H7 (cell line): ENCODE data around the gene CCDC9B. TPM values are rescaled to one million over a fixed set of nuclear protein-coding genes. Genes with fewer than 3 reads are reported as not detected.

Experiments
- DNase-seq: peaks from one replicate; pipeline ENCODE4 v3.0.0; 2012
- H3K27me3 ChIP-seq: 2 replicates; pipeline ENCODE4 v1.6.0; 2011; ENCODE audit warnings: mild to moderate bottlenecking, low read length; ENCODE audit not compliant: control insufficient read depth, insufficient read depth
- H3K36me3 ChIP-seq: replicated peaks from 2 replicates; pipeline ENCODE4 v1.5.1; 2011; ENCODE audit warnings: low read length; ENCODE audit not compliant: control insufficient read depth, insufficient read depth
- H3K4me3 ChIP-seq: 2 replicates; pipeline ENCODE4 v1.5.1; 2011; ENCODE audit warnings: low read depth, mild to moderate bottlenecking, control low read depth, low read length, moderate library complexity; ENCODE audit not compliant: insufficient read depth
- total RNA-seq: library from RNA; depleted of rRNA; stranded (reverse); fragments of >200 nt; shearing (Covaris generic); gene quantifications from 2 replicates; pipeline ENCODE4 v1.2.3, GENCODE V29; 2014; rRNA removed

The CCDC9B gene
- total RNA-seq, result 0.03 and 0.18 TPM in 2 replicates

DNA sequence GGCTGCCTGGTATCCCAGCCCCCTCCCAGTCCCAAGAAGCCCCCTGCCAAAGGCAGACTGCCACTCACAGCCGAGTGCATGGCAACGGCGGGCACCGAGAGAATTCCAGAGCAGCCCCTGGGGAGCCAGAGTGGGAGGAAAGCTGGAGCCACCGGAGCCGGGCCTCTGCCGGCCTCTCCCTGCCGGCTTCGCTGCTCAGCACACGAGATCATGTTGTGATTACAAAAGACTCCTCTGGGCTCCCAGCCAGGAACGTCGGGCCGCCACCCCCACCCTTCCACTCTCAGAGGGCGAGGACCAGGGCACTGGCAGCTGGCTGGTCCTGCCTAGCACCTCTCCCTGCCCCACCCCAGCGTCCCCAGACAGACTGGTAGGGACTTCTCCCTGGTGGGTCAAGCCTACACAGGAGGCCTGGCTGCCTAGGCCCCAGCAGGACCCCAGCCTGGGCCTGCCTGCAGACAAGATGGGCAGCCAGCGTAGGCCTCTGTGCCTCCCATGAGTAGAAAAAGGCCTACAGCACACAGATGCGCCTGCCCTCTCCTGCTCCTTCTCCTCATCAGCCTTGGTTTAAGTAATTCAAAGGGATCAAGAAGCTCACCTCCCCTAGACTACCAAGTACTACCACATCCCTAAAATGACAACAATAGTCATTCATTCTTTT lies at the start of gene CCDC9B:
Gene CCDC9B, minus strand, starts transcription at position 200 of the 661 bp plus-strand sequence. Its CDS starts 120 bp downstream, at position 80.
- no peaks in the 10 kb centered on the region for H3K36me3 ChIP-seq
- H3K4me3 ChIP-seq, result no peak within 1 kb of the TSS
- peak; percentile 83 for DNase-seq
- no peaks in the 10 kb centered on the region for H3K27me3 ChIP-seq

DNA sequence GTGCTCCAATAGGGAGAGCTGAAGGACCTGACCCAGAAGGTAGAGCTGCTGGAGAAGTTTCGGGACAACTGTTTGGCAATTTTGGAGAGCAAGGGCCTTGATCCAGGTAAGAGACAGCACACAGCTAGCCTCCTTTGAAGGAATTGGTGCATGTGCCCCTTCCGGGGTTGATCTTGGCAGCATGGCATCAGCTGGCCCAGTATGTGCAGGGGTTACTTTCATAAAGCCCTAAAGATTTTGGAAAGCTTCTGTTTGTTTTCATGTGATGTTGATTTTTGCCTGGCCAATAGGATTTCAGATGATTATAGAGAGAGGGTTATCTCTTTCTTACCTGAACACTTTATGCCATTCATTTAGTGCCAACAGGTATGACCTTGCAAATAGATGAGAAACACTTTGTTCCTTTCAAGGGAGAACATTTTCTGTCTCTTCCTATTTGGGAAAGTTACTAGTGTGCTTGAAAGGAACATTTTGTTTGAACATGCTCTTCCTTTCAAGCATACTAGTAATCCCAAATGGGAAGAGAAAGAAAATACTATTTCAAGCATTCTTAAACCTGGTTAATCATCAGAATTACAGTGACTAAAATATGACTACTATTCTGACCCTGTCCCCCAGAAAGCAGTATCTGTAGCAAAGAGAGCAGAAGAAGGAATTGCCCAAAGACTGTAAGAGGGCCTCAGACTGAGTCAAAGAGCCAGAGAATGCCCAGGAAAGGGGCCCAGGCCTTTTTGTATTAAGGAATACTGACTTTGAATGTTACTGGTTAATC lies 49.3 kb upstream of the CCDC9B start:
- no peak for DNase-seq
- H3K27me3 ChIP-seq, result no peaks in the 10 kb centered on the region
- H3K36me3 ChIP-seq, result peaks cover 54% of the 10 kb centered on the region
- no peak overlapping the region for H3K4me3 ChIP-seq

DNA sequence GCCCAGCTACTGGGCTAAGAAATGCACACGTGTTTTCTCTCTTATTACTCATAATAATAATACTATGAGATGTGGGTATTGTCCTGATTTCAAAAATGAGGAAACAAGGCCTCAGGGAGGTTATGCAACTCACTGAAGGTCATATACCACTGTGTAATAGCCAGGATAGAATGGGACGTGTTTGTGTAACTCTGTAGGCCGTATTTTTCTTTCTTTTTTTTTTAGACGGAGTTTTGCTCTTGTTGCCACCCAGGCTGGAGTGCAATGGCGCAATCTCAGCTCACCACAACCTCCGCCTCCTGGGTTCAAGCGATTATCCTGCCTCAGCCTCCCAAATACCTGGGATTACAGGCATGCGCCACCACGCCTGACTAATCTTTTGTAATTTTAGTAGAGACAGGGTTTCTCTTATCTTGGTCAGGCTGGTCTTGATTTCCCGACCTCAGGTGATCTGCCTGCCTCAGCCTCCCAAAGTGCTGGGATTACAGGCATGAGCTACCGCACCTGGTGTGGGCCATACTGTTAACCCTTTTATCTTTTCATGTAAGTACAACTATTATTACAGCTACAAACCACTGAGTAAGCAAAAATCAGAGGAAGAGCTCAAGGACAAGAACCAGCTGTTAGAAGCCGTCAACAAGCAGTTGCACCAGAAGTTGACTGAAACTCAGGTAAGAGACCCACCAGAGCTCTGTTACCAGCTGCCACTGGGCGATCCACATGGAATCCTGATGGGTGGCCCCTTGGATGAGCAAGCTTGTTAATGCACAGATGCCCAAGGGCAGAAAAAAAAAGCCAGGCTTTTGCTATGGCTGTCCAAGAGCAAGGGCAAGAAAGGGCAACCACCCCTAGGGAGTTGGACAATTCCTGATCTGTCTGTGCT lies 48.4 kb upstream of the CCDC9B start:
- H3K36me3 ChIP-seq, result peaks cover 57% of the 10 kb centered on the region
- H3K4me3 ChIP-seq, result no peak overlapping the region
- DNase-seq, result no peak
- H3K27me3 ChIP-seq, result no peaks in the 10 kb centered on the region

DNA sequence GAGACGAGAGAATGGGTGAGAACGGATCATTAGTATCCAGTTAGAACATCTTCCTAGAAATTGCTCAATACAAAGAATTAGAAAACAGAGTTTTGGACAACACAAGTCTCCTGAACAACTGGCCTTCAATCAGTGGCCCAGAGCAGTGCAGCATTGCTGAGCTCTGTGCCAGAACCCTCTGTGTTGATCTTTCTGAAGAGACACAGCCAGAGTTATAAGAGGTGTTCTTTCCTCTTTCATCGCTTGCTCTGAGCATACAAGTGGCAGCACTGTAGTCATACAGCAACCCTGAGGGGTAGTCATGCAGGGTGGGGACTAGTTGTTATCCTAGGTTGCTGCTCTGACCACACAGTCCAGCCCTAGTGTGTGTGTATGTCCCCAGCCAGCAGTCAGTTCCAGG lies 45.7 kb upstream of the CCDC9B start:
- Histone ChIP-seq H3K36me3 (peaks cover 40% of the 10 kb centered on the region), H3K27me3 (no peaks in the 10 kb centered on the region), H3K4me3 (no peak overlapping the region)
- DNase-seq, result no peak

DNA sequence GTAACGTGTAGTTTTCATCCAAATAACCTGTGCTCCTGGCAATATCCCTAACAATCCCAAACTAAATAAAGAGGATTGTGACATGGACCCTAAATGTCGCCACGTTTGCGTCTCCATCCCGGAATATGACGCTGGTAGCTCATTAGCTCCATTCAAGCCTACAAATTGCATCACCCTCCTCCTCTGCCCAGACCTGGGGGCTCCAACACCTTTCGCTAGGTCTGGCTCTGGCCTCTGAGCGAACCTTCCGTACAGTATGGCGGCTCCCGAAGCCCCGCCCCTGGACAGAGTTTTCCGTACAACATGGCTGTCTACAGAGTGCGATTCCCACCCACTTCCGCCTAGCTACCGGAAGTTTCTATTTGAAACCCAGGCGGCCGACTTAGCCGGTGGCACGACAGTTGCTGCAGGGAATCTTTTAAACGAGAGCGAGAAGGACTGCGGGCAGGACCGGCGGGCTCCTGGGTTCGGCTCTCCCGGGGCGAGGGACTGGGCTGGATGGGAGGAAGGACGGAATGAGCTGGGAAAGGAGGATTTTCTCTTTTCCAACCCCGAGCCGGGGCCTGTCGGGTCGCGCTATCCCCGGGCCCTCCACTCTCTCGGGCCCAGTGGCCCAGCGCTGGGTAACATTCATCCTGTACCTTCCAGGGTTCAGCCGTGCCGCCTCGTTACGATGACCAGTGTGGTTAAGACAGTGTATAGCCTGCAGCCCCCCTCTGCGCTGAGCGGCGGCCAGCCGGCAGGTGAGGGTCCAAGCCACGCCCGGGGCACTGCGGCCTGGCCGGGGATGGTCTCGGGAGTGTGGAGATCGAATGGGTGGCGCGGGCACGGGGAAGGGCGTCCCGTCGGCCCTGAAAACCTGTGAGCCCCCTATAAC lies 42.1 kb upstream of the CCDC9B start, which contains the start of gene KNSTRN:
Gene KNSTRN, plus strand, starts transcription at position 142 of the 877 bp plus-strand sequence. Its CDS starts 115 bp downstream, at position 257.
- H3K4me3 ChIP-seq, result peak within 1 kb of the TSS; percentile 98
- peaks cover 23% of the 10 kb centered on the region for H3K36me3 ChIP-seq
- peak; percentile 96 for DNase-seq
- H3K27me3 ChIP-seq, result no peaks in the 10 kb centered on the region

DNA sequence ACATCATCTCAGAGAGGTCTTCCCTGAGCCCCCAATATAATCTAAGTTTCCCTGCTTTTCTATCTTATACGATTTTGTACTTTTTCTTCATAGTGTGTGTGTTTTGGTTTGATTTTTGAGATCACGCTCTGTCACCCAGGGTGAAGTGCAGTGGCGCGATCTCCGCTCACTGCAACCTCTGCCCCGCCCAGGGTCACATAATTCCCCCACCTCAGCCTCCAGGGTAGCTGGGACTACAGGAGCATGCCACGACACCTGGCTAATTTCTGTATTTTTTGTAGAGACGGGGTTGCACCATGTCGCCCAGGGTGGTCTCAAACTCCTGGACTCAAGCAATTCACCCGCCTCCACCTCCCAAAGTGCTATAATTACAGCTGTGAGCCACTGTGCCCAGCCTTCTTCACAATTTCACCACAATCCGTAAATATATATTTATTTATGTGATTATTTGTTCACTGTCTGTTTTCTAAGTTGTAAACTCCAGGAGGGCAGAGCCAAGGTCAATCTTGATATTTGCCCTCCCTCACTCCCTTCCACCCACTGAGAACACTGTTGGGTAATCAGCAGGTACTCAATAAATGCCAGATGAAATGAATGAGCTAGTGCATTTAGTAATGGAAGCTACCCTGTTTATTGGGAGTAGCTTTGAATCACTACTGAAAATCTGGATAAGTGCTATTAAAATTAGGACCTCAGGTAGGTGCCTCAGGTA lies 41.2 kb upstream of the CCDC9B start:
- H3K4me3 ChIP-seq, result no peak overlapping the region
- DNase-seq, result no peak

DNA sequence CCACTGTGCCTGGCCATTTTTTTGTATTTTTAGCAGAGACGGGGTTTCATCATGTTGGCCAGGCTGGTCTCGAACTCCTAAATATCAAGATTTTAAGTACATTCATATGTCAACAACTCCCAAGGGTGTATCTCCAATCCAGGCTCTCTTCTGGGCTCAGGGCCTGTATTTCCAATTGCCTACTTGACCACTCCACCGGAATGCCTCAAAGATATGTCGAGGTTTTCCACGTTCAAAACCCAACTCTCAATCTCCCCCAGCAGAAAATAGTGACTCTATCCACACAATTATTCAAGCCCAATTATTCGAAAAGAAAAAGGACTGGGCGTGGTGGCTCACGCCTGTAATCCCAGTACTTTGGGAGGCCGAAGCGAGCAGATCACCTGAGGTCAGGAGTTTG lies 39.9 kb upstream of the CCDC9B start:
- DNase-seq, result no peak
- H3K4me3 ChIP-seq, result no peak overlapping the region
- peaks cover 6% of the 10 kb centered on the region for H3K36me3 ChIP-seq
- H3K27me3 ChIP-seq, result no peaks in the 10 kb centered on the region

More for the DNA sequence above, 41.2 kb upstream of the CCDC9B start:
- Histone ChIP-seq H3K27me3 (no peaks in the 10 kb centered on the region), H3K36me3 (peaks cover 15% of the 10 kb centered on the region)

DNA sequence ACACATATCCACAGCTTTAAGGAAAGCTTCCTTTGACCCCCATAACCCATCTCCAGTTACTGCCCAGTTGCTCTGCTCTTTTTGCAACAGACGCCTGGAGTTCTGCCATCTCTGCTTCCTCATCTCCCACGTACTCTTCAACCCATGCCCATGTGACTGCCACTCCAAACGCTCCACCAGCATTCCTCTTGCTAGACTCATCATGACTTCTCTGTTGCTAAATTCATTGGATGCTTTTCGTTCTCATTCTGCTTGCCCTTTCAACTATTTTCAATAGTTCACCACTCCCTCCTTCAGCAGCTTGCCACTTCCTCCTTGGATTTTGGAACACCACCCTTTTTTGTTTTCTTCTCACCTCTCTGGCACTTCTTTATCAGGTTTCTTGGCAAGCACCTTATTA lies 39.1 kb upstream of the CCDC9B start:
- DNase-seq, result no peak
- Histone ChIP-seq H3K27me3 (no peaks in the 10 kb centered on the region), H3K4me3 (no peak overlapping the region), H3K36me3 (peaks cover 2% of the 10 kb centered on the region)

DNA sequence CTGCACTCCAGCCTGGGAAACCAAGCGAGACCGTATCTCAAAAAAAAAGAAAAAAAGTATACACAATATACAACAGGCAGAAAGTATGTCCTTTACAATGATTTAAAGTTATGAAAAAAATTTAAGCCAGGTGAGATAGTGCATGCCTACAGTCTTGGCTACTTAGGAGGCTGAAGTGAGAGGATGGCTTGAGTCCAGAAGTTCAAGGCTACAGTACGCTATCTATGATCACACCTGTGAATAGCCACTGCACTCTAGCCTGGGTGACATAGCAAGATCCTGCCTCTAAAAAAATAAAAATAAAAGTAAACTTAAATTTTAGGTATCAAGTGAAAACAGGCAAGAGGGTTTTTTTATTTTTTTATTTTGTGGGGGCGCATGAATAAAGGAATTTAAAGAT lies 38.6 kb upstream of the CCDC9B start:
- Histone ChIP-seq H3K27me3 (no peaks in the 10 kb centered on the region), H3K36me3 (peaks cover 2% of the 10 kb centered on the region; the same call in 1 of the 2 replicates), H3K4me3 (no peak overlapping the region)
- no peak for DNase-seq

DNA sequence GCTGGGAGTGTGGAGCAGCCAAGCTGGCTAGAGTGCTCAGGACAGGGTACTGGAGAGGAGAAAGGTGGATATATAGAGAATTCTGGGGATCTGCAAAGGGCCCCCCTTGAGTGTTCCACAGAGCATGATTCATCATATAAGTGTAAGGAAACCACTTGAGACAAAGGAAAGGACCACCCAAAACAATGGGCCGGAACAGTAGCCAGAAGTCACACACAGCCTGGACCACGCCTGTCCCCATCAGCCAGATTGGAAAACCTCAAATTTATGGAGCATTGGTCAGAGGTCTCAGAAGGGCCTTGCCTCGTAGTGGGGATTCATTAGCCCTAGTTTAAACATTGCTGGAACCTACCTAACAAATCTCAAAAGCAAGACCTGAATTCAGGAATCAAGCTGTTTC lies 36.9 kb upstream of the CCDC9B start:
- no peaks in the 10 kb centered on the region for H3K27me3 ChIP-seq
- no peak for DNase-seq
- no peaks in the 10 kb centered on the region for H3K36me3 ChIP-seq
- H3K4me3 ChIP-seq, result no peak overlapping the region

DNA sequence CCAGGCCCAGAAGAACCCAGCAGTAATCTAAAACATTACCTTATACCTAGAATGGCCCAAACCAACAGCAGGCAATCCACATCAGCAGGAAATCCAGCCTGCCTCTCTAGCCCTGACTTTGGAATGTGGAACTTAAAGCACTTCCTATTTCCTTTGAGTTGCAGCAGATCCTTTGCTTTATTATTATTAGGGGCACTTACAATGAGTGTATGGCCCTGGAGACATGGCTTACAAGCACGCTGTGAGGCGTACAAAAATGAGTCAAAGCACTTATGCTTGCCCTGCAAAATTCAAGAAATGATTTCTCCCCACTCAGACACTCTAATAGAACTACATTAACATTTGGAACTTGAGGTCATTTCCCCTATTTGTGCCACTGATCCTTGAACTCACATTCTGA lies 32.2 kb upstream of the CCDC9B start:
- Histone ChIP-seq H3K27me3 (peaks cover 8% of the 10 kb centered on the region), H3K36me3 (no peaks in the 10 kb centered on the region), H3K4me3 (no peak overlapping the region)
- DNase-seq, result no peak

DNA sequence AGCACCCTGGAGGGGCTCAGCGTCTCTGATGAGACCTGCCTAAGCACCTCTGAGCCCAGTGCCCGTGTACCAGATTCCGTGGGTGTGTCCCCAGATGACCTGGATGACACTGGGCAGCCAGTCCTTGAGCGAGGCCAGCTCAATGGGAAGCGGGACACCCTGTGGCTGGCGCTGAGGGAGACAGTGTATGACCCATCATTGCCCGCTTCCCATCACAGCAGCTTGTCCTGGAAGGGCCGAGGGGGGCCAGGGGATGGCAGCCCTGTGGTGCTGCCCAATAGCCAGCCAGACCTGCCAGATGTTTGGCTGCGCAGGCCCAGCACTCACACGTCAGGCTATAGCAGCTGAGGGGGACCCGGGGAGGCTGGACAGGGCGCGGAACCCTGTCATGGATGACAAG lies 29.2 kb upstream of the CCDC9B start:
- Histone ChIP-seq H3K4me3 (no peak overlapping the region), H3K36me3 (no peaks in the 10 kb centered on the region), H3K27me3 (peaks cover 17% of the 10 kb centered on the region)
- DNase-seq, result no peak

DNA sequence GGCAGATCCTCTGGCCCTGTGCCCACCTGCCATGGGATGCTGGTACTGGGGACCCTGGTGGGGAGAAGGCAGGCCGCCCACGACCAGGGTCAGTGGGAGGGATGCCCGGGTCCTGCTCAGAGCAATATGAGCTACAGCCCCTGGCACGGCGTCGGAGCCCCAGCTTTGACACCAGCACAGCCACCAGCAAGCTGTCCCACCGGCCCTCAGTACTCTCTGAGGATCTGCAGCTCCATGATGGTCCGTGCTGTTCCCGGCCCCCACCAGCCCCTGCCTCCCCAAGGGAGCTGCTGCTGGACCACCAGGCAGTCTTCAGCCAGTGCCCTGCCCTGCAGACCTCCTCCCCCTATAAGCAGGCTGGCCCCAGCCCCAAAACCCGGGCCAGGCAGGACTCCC lies 28.7 kb upstream of the CCDC9B start:
- Histone ChIP-seq H3K4me3 (no peak overlapping the region), H3K27me3 (peaks cover 17% of the 10 kb centered on the region), H3K36me3 (no peaks in the 10 kb centered on the region)
- DNase-seq, result no peak
